Measurements from ENCODE around the gene ZFPM1.

Gene ZFPM1

DNA sequence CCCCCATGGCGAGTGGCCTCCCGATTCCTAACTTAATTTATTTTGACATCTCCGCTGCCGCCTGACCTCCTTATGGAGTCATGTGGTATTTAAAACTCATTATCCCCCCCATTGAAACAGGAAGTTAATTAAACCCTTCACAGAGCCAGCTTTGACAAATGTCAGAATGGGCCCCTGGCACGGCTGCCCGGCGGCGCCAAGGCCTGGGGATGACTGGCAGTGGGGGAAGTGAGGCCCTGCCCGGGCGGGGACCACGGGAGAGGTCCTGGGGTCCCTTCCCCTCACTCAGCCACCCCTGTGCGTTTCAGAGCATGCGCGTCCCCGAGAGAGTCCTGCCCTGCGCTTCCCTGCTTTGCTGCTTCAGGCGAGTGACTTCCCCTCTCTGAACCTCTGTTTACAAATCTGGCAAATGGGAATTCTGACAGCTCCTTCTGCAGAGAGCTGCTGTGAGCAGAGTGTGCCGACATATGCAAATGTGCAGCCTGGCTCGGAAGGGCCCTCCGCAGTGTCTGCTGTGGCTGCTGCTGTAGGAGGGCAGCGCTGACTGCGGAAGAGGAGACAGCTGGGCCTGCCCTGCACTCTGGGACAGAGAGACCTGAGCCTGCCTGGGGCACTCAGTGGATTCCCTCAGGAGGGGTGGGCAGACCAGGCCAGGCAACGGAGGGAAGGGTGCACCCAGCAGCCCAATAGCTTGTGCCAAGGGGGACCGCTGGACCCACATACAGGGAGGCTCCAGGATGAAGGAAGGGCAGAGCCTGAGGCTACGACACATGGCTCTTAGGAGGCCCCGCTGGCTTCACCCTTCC is 4.4 kb upstream of the ZFPM1 start:
- TF ChIP-seq, protein P1, sequence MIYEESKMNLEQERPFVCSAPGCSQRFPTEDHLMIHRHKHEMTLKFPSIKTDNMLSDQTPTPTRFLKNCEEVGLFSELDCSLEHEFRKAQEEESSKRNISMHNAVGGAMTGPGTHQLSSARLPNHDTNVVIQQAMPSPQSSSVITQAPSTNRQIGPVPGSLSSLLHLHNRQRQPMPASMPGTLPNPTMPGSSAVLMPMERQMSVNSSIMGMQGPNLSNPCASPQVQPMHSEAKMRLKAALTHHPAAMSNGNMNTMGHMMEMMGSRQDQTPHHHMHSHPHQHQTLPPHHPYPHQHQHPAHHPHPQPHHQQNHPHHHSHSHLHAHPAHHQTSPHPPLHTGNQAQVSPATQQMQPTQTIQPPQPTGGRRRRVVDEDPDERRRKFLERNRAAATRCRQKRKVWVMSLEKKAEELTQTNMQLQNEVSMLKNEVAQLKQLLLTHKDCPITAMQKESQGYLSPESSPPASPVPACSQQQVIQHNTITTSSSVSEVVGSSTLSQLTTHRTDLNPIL (CRISPR knock-in tag; IDR thresholded peaks at IDR 0.05; ENCODE audit: low read depth): no peak
- TF ChIP-seq TCF4 (CRISPR knock-in tag; IDR thresholded peaks at IDR 0.05; ENCODE audit: borderline replicate concordance) (no peak), ESRRG (CRISPR knock-in tag; IDR thresholded peaks at IDR 0.05) (no peak)
- no peak for ATAC-seq

DNA sequence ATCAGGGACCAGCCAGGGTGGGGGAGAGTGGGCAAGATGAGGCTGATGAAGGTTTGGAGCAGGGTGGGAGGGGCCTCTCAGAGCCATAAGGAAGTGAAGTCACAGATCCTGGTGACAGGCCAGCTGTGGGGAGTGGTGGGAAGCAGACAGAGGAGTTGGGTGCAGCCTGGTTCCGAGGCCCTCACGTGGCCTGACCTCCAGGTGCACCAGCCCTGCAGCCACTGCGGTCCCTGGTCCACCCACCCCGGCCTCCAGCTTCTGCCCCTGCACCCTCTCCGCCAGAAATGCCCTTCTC is 3.9 kb upstream of the ZFPM1 start:
- no peak for ATAC-seq
- TF ChIP-seq ZC3H10 (CRISPR knock-in tag; IDR thresholded peaks at IDR 0.05): no peak
- no peak for TF ChIP-seq SNAI2 (CRISPR knock-in tag; IDR thresholded peaks at IDR 0.05)
- TF ChIP-seq, protein P2, sequence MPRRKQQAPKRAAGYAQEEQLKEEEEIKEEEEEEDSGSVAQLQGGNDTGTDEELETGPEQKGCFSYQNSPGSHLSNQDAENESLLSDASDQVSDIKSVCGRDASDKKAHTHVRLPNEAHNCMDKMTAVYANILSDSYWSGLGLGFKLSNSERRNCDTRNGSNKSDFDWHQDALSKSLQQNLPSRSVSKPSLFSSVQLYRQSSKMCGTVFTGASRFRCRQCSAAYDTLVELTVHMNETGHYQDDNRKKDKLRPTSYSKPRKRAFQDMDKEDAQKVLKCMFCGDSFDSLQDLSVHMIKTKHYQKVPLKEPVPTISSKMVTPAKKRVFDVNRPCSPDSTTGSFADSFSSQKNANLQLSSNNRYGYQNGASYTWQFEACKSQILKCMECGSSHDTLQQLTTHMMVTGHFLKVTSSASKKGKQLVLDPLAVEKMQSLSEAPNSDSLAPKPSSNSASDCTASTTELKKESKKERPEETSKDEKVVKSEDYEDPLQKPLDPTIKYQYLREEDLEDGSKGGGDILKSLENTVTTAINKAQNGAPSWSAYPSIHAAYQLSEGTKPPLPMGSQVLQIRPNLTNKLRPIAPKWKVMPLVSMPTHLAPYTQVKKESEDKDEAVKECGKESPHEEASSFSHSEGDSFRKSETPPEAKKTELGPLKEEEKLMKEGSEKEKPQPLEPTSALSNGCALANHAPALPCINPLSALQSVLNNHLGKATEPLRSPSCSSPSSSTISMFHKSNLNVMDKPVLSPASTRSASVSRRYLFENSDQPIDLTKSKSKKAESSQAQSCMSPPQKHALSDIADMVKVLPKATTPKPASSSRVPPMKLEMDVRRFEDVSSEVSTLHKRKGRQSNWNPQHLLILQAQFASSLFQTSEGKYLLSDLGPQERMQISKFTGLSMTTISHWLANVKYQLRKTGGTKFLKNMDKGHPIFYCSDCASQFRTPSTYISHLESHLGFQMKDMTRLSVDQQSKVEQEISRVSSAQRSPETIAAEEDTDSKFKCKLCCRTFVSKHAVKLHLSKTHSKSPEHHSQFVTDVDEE (CRISPR knock-in tag; IDR thresholded peaks at IDR 0.05): no peak
- TF ChIP-seq ISL1 (CRISPR knock-in tag; IDR thresholded peaks at IDR 0.05): no peak
- no peak for TF ChIP-seq ZNF565 (CRISPR knock-in tag; conservative IDR thresholded peaks at IDR 0.05; ENCODE audit: low read depth)
- TF ChIP-seq TCF4 (CRISPR knock-in tag; IDR thresholded peaks at IDR 0.05; ENCODE audit: borderline replicate concordance): no peak
- TF ChIP-seq, protein P1 (CRISPR knock-in tag; IDR thresholded peaks at IDR 0.05; ENCODE audit: low read depth): no peak
- TF ChIP-seq, protein P3, sequence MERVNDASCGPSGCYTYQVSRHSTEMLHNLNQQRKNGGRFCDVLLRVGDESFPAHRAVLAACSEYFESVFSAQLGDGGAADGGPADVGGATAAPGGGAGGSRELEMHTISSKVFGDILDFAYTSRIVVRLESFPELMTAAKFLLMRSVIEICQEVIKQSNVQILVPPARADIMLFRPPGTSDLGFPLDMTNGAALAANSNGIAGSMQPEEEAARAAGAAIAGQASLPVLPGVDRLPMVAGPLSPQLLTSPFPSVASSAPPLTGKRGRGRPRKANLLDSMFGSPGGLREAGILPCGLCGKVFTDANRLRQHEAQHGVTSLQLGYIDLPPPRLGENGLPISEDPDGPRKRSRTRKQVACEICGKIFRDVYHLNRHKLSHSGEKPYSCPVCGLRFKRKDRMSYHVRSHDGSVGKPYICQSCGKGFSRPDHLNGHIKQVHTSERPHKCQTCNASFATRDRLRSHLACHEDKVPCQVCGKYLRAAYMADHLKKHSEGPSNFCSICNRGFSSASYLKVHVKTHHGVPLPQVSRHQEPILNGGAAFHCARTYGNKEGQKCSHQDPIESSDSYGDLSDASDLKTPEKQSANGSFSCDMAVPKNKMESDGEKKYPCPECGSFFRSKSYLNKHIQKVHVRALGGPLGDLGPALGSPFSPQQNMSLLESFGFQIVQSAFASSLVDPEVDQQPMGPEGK (CRISPR knock-in tag; IDR thresholded peaks at IDR 0.05; ENCODE audit: borderline replicate concordance): no peak
- TF ChIP-seq ZNF8 (CRISPR knock-in tag; IDR thresholded peaks at IDR 0.05): no peak
- TF ChIP-seq, protein P4, sequence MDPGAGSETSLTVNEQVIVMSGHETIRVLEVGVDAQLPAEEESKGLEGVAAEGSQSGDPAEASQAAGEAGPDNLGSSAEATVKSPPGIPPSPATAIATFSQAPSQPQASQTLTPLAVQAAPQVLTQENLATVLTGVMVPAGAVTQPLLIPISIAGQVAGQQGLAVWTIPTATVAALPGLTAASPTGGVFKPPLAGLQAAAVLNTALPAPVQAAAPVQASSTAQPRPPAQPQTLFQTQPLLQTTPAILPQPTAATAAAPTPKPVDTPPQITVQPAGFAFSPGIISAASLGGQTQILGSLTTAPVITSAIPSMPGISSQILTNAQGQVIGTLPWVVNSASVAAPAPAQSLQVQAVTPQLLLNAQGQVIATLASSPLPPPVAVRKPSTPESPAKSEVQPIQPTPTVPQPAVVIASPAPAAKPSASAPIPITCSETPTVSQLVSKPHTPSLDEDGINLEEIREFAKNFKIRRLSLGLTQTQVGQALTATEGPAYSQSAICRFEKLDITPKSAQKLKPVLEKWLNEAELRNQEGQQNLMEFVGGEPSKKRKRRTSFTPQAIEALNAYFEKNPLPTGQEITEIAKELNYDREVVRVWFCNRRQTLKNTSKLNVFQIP (CRISPR knock-in tag; IDR thresholded peaks at IDR 0.05; ENCODE audit: borderline replicate concordance, low read depth): no peak

DNA sequence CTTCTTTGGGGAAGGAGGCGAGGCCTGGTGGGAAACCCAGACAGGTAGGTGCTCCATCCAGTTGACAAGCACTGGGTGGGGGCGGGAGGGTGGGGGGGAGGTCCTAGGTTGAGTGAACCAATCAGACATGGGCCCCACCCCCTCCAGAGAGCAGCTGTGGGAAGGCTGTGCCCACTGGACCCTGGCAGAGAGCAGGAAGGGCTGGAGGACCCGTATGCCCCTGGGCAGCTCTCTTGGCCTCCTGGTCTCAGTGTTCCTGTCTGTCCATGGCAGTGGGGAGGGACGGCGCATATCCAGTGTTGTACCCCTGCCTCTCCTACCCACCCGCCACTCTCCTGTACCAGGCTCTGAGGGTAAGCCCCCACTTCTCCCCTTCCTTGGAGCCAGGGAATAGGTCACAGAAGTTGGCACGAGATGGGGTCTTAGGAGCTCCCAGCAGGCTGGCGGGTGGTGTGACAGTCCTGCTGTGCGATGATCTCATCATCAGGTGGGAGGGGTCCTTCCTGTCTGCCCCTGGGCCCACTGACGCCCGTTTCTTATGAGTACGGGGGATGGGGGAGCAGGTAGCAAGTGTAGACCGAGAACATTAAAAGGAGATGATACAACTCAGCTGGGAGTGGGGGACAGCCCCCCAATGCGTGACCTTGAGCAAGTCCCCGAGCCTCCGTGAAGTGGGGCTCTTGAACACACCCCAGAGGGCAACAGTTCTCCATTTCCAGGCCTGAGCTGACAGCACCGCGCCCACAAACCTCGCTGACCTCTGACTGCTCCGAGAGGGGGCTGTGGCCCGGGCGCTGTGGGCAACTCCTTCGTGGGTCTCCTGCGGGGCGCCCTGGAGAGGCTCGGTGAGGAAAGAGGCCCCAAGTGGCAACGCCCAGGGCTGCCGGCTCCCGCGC is 1.2 kb upstream of the ZFPM1 start:
- TF ChIP-seq ZFP3 (CRISPR knock-in tag; IDR thresholded peaks at IDR 0.05) (no peak), ZNF565 (CRISPR knock-in tag; conservative IDR thresholded peaks at IDR 0.05; ENCODE audit: low read depth) (no peak), CSRNP3 (CRISPR knock-in tag; IDR thresholded peaks at IDR 0.05) (no peak), ZFP30 (CRISPR knock-in tag; IDR thresholded peaks at IDR 0.05) (no peak), GLIS3 (CRISPR knock-in tag; IDR thresholded peaks at IDR 0.05) (no peak), ZNF70 (CRISPR knock-in tag; IDR thresholded peaks at IDR 0.05) (no peak), OSR1 (CRISPR knock-in tag; IDR thresholded peaks at IDR 0.05) (no peak), RARB (CRISPR knock-in tag; IDR thresholded peaks at IDR 0.05) (no peak), ISL1 (CRISPR knock-in tag; IDR thresholded peaks at IDR 0.05) (no peak)
- TF ChIP-seq, protein P1 (CRISPR knock-in tag; IDR thresholded peaks at IDR 0.05; ENCODE audit: low read depth): no peak
- TF ChIP-seq, protein P2 (CRISPR knock-in tag; IDR thresholded peaks at IDR 0.05): no peak
- ATAC-seq: no peak
